Skeletal muscle satellite cell (primary cell): ENCODE data around the gene ITPR1.

Experiments used
- H3K27me3 ChIP-seq: 2 replicates; pipeline ENCODE4 v1.7.0; 2013; ENCODE audit warnings: low read length; ENCODE audit not compliant: control insufficient read depth, insufficient read depth
- H3K36me3 ChIP-seq: 2 replicates; pipeline ENCODE4 v1.7.0; 2013; ENCODE audit warnings: mild to moderate bottlenecking, control low read depth, low read length; ENCODE audit not compliant: insufficient read depth
- H3K4me1 ChIP-seq: 2 replicates; pipeline ENCODE4 v1.7.0; 2013; ENCODE audit warnings: low read length; ENCODE audit not compliant: control insufficient read depth, insufficient read depth
- H3K4me2 ChIP-seq: 2 replicates; pipeline ENCODE4 v1.7.0; 2013; ENCODE audit warnings: mild to moderate bottlenecking, low read length
- H3K4me3 ChIP-seq: 2 replicates; pipeline ENCODE4 v1.7.0; 2013; ENCODE audit warnings: low read length
- H3K9ac ChIP-seq: 2 replicates; pipeline ENCODE4 v1.7.0; 2013; ENCODE audit warnings: mild to moderate bottlenecking, low read depth, low read length, moderate library complexity
- H3K9me3 ChIP-seq: replicated peaks from 2 replicates; pipeline ENCODE4 v1.7.0; 2013; ENCODE audit warnings: mild to moderate bottlenecking, control low read depth, low read length

The ITPR1 gene

DNA sequence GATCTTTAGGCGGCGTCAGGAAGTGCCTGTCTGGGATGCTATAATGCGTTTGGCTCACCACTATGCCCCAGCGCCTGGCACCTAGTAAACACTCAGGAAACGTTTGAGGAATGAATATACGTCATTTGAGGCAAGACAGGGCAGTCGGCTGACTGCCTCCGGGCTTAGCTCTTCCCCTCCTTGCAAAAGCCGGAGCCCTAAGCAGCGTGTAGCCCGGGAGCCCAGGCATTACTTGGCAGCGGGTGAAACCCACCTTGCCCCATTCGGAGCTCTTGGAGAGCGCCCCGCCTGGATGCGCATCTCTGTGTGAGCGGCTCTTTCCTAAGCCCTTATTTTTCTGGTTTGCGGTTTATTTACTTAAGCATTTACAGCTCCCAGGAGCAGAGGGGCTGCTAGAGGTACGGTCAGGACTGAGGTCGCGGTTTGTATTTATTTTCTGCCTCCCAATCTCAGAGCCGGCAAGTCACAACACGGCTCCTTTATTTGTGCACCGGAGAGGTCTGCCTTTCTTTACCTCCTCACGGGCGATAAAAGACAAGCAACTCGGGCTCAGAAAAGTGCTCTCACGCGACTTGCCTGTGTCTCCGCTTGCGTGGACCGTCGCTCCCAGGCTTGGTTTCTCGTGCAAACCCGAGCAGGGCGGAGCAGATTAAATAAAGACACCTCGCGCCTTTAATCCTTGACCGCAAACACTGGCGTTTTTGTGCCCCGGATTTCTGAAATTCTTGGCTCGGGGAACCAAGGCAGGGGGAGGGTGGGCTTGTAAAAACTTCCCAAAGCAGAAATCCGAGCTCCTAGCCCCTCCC lies 737 bp upstream of the ITPR1 start:
- Histone ChIP-seq H3K4me2 (peak overlapping the region; percentile 94), H3K9ac (peak overlapping the region; percentile 81), H3K4me3 (peak overlapping the region; percentile 92), H3K27me3 (peaks cover 31% of the 10 kb centered on the region), H3K36me3 (no peaks in the 10 kb centered on the region), H3K9me3 (no peaks in the 10 kb centered on the region), H3K4me1 (peaks cover 10% of the 10 kb centered on the region)

DNA sequence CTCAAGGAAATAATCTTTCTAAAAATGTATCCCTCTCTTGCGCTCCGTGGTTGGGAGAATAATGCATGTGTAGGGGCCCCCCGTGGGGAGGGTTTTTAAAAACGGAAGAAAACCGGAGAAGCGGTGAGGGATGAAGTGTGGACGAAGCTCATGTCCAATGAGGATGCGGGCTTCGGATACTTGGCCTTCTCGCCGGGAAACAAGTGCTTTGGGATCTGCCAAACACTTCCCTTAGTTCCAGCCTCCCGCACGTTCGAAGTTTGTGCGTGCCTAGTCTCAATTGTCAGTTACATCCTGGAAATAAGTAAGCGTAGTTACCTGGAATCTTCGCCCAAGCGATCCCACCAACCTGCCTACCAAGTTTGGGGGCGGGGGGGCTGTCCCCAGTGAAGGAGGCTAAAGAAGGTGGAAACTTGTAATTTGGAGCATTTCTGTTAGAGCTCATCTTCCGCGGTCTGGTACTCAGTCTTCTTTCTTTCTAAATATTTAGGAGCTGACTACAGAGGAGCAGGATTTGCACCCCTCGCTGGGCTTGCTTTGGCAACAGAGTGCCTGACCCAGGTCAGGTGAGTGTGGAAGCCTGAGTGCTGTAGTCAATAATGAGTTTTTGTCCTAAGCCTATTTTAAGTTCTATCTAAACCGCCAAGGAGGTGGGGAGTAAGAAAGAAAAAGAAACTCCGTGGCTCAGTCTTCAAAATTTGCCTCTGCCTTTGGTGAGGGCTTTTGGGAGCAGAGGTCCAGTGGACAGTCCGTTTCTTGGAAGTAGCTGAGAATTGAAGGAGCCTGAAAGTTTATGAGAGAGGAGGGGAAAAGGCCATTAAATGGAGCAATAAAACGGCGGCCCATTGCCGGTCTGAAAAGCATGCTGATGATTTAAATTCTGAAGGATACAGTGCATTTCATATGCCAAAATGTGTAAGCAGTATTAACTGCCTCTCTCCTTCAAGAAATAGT lies 1.1 kb downstream of the ITPR1 start:
- H3K9me3 ChIP-seq = no peaks in the 10 kb centered on the region
- peak overlapping the region; percentile 68 for H3K9ac ChIP-seq
- peaks cover 24% of the 10 kb centered on the region for H3K27me3 ChIP-seq
- H3K4me1 ChIP-seq = peaks cover 10% of the 10 kb centered on the region
- no peaks in the 10 kb centered on the region for H3K36me3 ChIP-seq
- peak overlapping the region; percentile 92 for H3K4me3 ChIP-seq
- H3K4me2 ChIP-seq = peak overlapping the region; percentile 94

DNA sequence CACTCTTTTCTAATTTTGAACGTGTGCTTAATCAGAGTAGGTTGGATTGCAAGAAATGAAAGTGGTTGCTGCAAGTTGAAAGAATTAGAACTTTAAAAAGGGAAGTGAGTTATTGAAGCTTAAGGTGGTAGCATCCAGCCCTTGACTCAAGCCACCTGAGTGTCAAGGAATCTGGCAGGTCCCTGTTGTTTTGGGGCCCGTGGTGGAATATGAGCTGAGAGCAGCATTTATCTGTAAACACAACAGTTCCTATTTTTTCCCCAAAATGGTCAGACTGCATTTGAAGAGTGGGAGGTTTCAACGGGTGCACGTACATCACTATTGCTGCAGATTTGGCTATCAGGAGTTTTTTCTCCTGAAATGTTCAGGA lies 1.7 kb downstream of the ITPR1 start:
- Histone ChIP-seq H3K4me3 (no peak overlapping the region), H3K27me3 (peaks cover 21% of the 10 kb centered on the region), H3K9me3 (no peaks in the 10 kb centered on the region), H3K9ac (no peak overlapping the region), H3K36me3 (no peaks in the 10 kb centered on the region), H3K4me2 (peak overlapping the region; percentile 94), H3K4me1 (peaks cover 10% of the 10 kb centered on the region)

DNA sequence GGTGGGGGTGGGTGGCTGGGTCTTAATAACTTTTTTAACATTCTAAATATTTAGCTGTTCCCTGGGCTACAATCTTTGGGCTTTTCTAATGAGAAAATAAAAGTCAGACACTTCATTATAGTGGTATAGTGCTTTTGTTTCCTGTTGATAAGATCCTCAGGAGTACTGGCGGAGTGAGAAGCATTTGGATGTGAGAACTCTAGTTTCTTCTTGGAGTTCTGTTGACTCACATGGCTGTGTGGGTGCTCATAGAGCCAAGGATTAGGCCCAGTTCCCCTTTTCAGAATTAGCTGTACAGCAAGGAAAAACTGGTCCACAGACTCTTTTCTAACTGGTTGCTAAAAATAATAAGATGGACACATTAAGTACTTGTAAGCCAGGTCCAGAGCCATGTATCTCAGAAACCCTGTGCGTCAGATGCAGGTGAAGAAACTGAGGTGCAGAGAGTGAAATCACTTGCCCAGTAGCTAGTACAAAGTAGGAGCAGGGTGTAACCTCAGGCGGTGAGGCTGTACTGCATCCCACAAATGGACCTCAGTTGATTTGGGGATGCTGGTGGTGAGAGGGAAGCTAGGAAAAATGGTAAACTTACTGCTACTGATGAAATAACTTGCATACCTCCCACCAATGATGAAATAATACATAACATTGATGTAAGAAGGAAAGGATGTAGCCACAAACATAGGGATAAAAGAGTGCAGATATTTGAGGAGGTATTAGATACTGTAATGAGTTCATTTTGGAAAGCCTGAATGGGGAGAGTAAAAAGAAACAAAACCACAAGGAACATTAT lies 2.3 kb downstream of the ITPR1 start:
- Histone ChIP-seq H3K36me3 (no peaks in the 10 kb centered on the region), H3K4me3 (no peak overlapping the region), H3K9me3 (no peaks in the 10 kb centered on the region), H3K9ac (no peak overlapping the region), H3K4me1 (peaks cover 10% of the 10 kb centered on the region), H3K4me2 (no peak overlapping the region), H3K27me3 (peaks cover 16% of the 10 kb centered on the region)

DNA sequence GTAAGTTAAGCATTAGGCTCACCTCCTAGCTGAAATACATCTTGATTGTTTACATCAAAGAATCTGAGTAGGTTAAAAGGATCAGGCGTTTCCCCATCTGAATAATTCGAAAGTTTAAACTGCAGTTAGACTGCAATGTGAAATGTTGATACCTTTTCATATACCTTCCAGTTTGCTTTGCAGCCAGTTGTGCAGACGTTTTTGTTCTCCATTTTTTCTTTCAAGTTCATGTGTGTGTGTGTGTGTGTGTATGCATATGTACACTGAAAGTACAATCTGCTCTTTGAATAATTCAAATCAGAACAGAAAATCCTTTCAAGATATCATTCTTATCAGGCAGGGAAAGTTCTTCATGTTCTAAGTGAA lies 2.9 kb downstream of the ITPR1 start:
- Histone ChIP-seq H3K9ac (no peak overlapping the region), H3K4me1 (peaks cover 10% of the 10 kb centered on the region), H3K4me2 (no peak overlapping the region), H3K9me3 (no peaks in the 10 kb centered on the region), H3K27me3 (peaks cover 11% of the 10 kb centered on the region), H3K36me3 (no peaks in the 10 kb centered on the region), H3K4me3 (no peak overlapping the region)

DNA sequence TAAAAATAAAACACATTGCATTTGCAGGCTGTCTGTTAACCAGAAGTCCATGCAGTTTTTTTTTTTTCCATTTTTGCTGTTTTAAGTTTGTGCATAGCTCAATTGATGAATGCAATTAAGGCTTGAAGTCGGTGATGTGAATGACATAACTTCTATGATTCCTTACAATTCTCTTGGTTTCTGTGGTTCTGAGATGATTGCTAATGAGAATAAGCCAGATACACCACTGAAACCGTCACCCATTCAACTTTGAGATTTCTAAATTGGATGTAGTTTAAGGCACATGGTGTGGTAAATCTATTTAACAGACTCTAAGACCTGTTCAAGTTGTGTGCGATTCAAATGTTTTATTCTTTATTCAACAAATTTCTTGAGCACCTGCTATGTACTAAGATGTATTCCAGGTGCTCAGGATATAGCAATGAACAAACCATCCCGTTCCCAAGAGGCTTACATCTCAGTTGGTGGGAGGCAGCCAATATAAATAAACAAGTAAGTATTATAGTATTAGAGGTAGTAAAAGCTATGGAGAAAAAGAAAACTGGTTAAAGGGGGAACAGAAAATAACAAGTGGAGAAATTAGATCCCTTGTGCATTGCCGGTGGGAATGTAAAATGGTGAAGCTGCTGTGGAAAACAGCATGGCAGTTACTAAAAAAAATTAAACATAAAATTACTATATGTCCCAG lies 4.0 kb downstream of the ITPR1 start:
- Histone ChIP-seq H3K9me3 (no peaks in the 10 kb centered on the region), H3K9ac (no peak overlapping the region), H3K4me3 (no peak overlapping the region), H3K4me1 (peaks cover 8% of the 10 kb centered on the region), H3K4me2 (no peak overlapping the region), H3K27me3 (no peaks in the 10 kb centered on the region), H3K36me3 (no peaks in the 10 kb centered on the region)

DNA sequence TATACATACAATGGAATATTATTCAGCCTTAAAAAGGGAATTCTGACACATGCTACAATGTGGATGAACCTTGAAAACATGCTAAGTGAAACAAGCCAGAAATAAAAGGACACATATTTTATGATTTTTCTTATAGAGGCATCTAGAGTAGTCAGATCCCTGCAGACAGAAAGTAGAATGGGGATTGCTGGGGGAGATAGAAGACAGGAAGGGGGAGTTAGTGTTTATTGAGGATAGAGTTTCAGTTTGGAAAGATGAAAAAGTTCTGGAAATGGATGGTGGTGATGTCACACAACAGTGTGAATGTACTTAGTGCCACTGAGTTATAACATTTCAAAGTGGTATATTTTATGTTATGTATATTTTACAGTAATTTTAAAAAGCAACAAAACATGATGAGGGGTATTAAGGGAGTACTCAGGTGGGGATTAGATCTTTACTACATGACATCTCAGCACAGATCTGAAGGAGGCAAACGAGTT lies 4.7 kb downstream of the ITPR1 start:
- no peaks in the 10 kb centered on the region for H3K9me3 ChIP-seq
- H3K4me1 ChIP-seq = peaks cover 8% of the 10 kb centered on the region
- H3K36me3 ChIP-seq = no peaks in the 10 kb centered on the region
- no peak overlapping the region for H3K4me3 ChIP-seq
- no peak overlapping the region for H3K9ac ChIP-seq
- H3K4me2 ChIP-seq = no peak overlapping the region
- no peaks in the 10 kb centered on the region for H3K27me3 ChIP-seq

DNA sequence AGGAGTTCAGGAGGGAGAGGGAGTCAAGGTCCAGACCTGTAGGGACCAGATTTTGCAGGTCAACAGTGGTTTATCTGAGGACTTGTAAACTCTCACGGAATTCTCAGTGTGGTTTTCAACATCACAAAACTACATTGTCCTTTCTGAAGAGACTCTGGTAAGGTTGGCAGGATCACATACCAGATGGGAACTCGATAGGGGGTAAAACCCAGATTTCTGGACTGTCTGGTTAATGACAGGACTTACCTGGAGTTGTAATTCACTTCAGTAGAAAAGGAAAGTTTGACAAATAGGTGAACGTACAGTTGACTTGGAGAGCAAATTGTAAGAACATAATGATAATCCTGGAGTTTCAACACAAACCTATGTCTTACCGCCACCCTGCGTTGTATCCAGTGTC lies 5.3 kb downstream of the ITPR1 start:
- Histone ChIP-seq H3K27me3 (no peaks in the 10 kb centered on the region), H3K4me2 (no peak overlapping the region), H3K9me3 (no peaks in the 10 kb centered on the region), H3K4me3 (no peak overlapping the region), H3K9ac (no peak overlapping the region), H3K36me3 (no peaks in the 10 kb centered on the region), H3K4me1 (peaks cover 7% of the 10 kb centered on the region)

DNA sequence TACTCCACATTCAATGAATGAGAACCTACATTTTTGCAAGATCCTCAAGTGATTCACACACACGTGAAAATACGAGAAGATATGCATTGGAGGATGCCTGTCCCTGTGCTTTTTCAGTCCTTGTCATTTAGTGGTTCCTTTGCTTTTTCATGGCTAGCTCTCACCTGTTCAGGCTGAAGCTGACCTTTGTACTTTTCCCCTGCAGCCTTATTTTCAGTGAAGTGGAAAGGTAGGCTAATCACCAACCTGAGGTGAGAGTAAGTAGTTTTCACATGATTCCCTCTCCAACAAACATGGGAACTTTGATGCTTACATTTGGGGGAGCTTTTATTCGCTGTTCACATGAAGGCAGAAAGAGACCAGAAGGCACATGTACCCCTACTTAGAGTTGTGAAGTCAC lies 8.3 kb downstream of the ITPR1 start:
- no peak overlapping the region for H3K4me2 ChIP-seq
- no peak overlapping the region for H3K4me3 ChIP-seq
- no peaks in the 10 kb centered on the region for H3K4me1 ChIP-seq
- H3K9me3 ChIP-seq = no peaks in the 10 kb centered on the region
- H3K9ac ChIP-seq = no peak overlapping the region
- no peaks in the 10 kb centered on the region for H3K36me3 ChIP-seq
- no peaks in the 10 kb centered on the region for H3K27me3 ChIP-seq

DNA sequence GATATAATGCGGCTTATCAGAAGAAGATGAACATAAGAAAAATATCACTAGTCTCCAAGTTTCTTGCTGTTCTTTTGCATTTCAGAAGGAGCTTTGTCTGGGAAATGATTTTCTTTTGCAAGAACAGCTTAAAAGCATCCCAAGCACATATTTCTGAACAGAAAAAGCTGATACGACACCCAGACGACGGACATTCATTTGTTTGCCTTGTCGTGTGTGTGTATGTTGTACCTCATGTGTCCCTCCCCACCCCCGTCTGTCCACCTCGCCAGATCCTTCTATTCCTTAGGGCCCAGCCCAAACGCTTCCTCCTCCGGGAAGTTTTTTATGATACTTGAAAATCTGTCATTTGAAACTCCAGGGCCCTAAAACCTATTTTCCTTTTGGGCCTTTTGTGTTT lies 8.8 kb downstream of the ITPR1 start:
- Histone ChIP-seq H3K27me3 (no peaks in the 10 kb centered on the region), H3K4me1 (no peaks in the 10 kb centered on the region), H3K36me3 (no peaks in the 10 kb centered on the region), H3K9me3 (no peaks in the 10 kb centered on the region), H3K4me3 (no peak overlapping the region), H3K4me2 (no peak overlapping the region), H3K9ac (no peak overlapping the region)

DNA sequence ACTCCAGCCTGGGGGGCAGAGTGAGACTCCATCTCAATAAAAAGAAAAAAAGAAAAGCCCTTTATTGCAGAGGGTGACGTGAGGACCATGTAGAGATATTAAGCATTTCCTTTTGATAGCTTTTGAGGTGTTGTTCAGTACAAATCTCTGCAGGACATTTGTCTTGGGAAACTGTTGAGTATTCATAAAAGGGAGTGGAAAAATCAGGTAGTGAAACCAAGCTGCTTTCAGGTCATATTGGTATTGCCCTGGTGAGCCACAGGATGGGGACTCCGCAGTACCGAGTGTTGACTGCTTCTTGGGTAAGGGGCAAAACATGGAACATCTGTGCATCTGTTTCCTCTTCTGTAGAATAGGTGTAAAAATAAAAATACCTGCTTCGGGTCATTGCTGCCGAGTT lies 9.9 kb downstream of the ITPR1 start:
- Histone ChIP-seq H3K27me3 (no peaks in the 10 kb centered on the region), H3K36me3 (no peaks in the 10 kb centered on the region), H3K4me2 (no peak overlapping the region), H3K4me1 (no peaks in the 10 kb centered on the region), H3K4me3 (no peak overlapping the region), H3K9ac (no peak overlapping the region), H3K9me3 (no peaks in the 10 kb centered on the region)
